Measurements from ENCODE around the gene DYSF.

Gene DYSF

DNA sequence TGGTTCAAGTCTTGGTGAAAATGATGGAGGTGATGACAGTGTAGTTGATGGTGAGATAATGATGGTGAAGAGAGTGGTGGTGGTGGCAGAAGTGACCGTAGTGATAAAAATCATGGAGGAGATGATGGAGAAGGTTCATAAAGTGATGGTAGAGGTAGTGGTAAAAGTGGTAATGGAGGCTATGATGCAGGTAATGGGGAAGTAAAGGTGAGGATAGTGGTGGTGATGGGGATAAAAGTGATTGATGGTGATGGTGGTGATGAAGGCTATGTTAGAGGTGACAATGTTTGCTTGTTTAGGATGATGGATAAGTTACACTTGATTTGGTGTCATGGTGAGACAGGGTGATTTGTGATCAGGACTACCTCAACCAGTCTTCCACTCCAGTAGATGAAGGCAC lies 268.9 kb downstream of the DYSF start:
- no peaks in the 10 kb centered on the region for H3K27me3 ChIP-seq
- no peak for TF ChIP-seq Cebpa-rat (IDR thresholded peaks at IDR 0.05)
- peaks cover 22 to 37% (median 33%) of the 10 kb centered on the region in 11 experiments for H3K9me3 ChIP-seq (replicated peaks in 1 of 11)
- peaks cover 0 to 28% (median 24%) of the 10 kb centered on the region in 10 experiments; a peak in 18 of 20 replicates for H3K4me1 ChIP-seq
- no peak overlapping the region for H3K9ac ChIP-seq
- H3K36me3 ChIP-seq = no peaks in the 10 kb centered on the region
- no peak overlapping the region for H3K4me2 ChIP-seq
- H4K20me1 ChIP-seq = no peaks in the 10 kb centered on the region
- no peak overlapping the region for H3K27ac ChIP-seq
- H3K4me3 ChIP-seq = no peak overlapping the region

DNA sequence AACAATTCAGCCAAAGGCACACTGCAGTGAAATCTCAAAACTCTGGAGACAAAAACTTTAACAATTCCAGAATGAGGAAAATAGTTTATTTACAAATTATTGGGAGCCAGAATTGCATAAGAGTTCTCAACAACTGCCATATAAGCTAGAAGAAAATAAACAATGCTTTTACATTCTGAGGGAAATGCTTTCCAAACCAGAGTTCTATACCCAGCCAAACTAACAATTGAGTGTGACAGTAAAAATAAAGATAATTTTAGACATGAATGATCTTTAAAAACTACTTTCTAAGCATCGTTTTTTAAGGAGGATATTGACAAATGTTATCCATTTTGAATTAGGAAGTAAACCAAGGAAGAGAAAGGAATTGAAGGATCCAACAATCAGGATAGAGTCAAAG lies 271.4 kb downstream of the DYSF start:
- Histone ChIP-seq H3K27ac (no peak overlapping the region), H3K27me3 (no peaks in the 10 kb centered on the region), H3K36me3 (no peaks in the 10 kb centered on the region), H3K4me3 (no peak overlapping the region), H3K4me2 (no peak overlapping the region), H3K4me1 (peaks cover 0 to 3% (median 0%) of the 10 kb centered on the region in 10 experiments; a peak in 7 of 20 replicates), H3K9ac (no peak overlapping the region), H4K20me1 (no peaks in the 10 kb centered on the region), H3K9me3 (replicated peaks in 1 of 11) (peaks cover 22 to 46% (median 36%) of the 10 kb centered on the region in 11 experiments)
- no peak for TF ChIP-seq Cebpa-rat (IDR thresholded peaks at IDR 0.05)

DNA sequence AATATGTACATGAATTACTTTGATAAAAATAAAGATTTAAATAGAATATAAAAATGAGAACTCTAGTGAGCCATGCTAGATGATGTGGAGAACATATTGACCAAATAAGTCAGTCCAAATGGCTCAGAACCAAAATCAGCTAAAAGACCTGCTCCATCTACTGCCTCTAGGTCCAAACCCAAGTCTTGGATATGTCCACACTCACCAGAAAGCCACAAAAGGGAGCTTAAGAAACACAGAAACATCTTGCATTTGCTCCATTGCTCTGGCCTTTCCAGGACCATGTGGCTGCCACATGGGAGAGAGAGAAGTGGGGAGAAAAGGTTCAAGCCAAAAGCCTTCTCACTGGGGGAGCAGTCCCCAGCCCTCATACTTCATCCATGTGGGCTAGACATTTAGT lies 272.5 kb downstream of the DYSF start:
- TF ChIP-seq Cebpa-rat (IDR thresholded peaks at IDR 0.05) = no peak
- H3K36me3 ChIP-seq = no peaks in the 10 kb centered on the region
- H3K9ac ChIP-seq = no peak overlapping the region
- H3K4me1 ChIP-seq = no peaks in the 10 kb centered on the region
- no peaks in the 10 kb centered on the region for H4K20me1 ChIP-seq
- no peaks in the 10 kb centered on the region for H3K27me3 ChIP-seq
- H3K27ac ChIP-seq = no peak overlapping the region
- peaks cover 22 to 56% (median 37%) of the 10 kb centered on the region in 11 experiments for H3K9me3 ChIP-seq (replicated peaks in 1 of 11)
- H3K4me3 ChIP-seq = no peak overlapping the region
- no peak overlapping the region for H3K4me2 ChIP-seq

GRCh38 chr2:71727562-71727961 lies 274.2 kb downstream of the DYSF start:
- Histone ChIP-seq H3K4me1 (no peaks in the 10 kb centered on the region), H3K27ac (no peak overlapping the region), H3K36me3 (no peaks in the 10 kb centered on the region), H4K20me1 (no peaks in the 10 kb centered on the region), H3K9ac (no peak overlapping the region), H3K27me3 (no peaks in the 10 kb centered on the region), H3K4me3 (no peak overlapping the region), H3K9me3 (replicated peaks in 1 of 11) (peaks cover 22 to 59% (median 37%) of the 10 kb centered on the region in 11 experiments), H3K4me2 (no peak overlapping the region)
- TF ChIP-seq Cebpa-rat (IDR thresholded peaks at IDR 0.05) = no peak

DNA sequence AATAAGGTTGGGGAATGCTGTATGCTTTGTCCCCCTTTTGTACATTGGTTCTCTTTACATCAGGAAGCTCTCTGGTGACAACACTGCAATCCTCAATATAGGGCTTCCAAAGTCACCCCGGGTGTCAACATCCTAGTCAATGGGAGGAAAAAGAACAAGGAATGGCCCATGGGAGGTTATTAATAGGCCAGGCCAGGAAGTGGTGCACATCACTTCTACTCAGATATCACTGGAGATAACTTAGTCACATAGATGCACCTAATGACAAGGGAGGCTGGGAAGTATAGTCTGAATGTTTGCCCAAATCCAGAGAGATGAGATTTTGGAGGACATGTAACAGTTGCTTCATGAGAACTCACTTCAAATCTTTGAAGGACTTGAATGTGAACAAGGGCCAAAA lies 274.7 kb downstream of the DYSF start:
- TF ChIP-seq Cebpa-rat (IDR thresholded peaks at IDR 0.05) = no peak
- no peak overlapping the region for H3K27ac ChIP-seq

DNA sequence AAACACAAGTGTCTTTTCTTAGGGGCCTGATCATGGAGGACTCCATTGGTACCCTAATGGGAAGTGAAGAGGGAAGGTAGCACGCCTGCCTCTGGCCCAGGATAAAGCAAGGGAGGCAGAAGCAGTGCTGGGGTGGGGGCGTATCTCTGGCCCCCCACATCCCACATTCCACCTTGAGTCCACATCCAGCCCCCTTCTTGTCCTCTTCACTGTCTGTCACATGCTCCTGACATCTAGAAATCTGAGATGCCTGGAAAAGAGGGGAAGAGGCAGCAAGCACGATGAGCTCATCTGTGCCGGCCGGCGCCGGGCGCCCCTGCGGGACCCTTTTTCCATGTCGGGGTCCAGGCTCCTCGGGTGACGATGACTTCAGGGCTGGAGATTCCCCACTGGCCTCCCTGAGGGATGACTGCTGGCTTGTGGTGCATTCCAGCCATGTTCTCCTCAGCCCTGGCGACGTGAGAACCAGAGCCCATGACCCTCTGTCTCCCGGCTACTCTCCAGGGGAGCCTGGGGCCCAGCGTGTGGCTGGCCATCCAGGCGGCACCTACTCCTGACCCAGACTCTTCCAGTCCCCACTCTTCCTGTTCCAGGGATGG lies 277.5 kb downstream of the DYSF start:
- Histone ChIP-seq H3K4me1 (no peaks in the 10 kb centered on the region), H3K36me3 (no peaks in the 10 kb centered on the region), H3K9me3 (replicated peaks in 1 of 11) (peaks cover 0 to 38% (median 8%) of the 10 kb centered on the region in 11 experiments; a peak in 16 of 22 replicates), H4K20me1 (no peaks in the 10 kb centered on the region), H3K9ac (no peak overlapping the region), H3K27me3 (no peaks in the 10 kb centered on the region), H3K4me3 (no peak overlapping the region), H3K4me2 (no peak overlapping the region), H3K27ac (no peak overlapping the region)
- no peak for TF ChIP-seq Cebpa-rat (IDR thresholded peaks at IDR 0.05)

More for the DNA sequence above, 274.7 kb downstream of the DYSF start:
- H3K36me3 ChIP-seq = no peaks in the 10 kb centered on the region
- no peak overlapping the region for H3K4me2 ChIP-seq
- no peak overlapping the region for H3K9ac ChIP-seq
- peaks cover 22 to 57% (median 37%) of the 10 kb centered on the region in 11 experiments for H3K9me3 ChIP-seq (replicated peaks in 1 of 11)
- H3K27me3 ChIP-seq = no peaks in the 10 kb centered on the region
- H3K4me3 ChIP-seq = no peak overlapping the region
- H4K20me1 ChIP-seq = no peaks in the 10 kb centered on the region
- H3K4me1 ChIP-seq = no peaks in the 10 kb centered on the region

DNA sequence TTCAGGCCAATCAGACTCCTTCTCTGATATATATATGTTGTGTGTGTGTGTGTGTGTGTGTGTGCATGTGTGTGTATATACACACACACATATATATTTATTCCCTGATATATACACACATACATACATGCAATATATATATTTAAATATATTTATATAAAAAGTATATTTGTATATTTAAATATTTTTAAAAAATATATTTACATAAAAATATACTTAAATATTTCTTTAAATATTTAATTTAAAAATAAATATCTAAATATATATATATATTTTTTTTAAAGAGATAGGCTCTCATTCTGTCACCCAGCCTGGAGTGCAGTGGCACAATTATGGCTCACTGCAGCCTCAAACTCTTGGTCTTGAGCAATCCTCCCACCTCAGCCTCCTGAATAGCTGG lies 281.3 kb downstream of the DYSF start:
- H3K4me2 ChIP-seq = no peak overlapping the region
- TF ChIP-seq Cebpa-rat (IDR thresholded peaks at IDR 0.05) = no peak
- no peaks in the 10 kb centered on the region for H3K27me3 ChIP-seq

GRCh38 chr2:71735676-71736075 lies 282.3 kb downstream of the DYSF start:
- H3K4me1 ChIP-seq = no peaks in the 10 kb centered on the region; a peak in 1 of 20 replicates
- H4K20me1 ChIP-seq = no peaks in the 10 kb centered on the region
- no peak overlapping the region for H3K9ac ChIP-seq
- TF ChIP-seq Cebpa-rat (IDR thresholded peaks at IDR 0.05) = no peak
- no peaks in the 10 kb centered on the region for H3K36me3 ChIP-seq
- peaks cover 0 to 23% (median 5%) of the 10 kb centered on the region in 11 experiments; a peak in 13 of 22 replicates for H3K9me3 ChIP-seq (replicated peaks in 1 of 11)
- no peak overlapping the region for H3K4me3 ChIP-seq
- H3K27ac ChIP-seq = no peak overlapping the region
- no peak overlapping the region for H3K4me2 ChIP-seq
- H3K27me3 ChIP-seq = no peaks in the 10 kb centered on the region

More for the DNA sequence above, 281.3 kb downstream of the DYSF start:
- H3K36me3 ChIP-seq = no peaks in the 10 kb centered on the region
- no peak overlapping the region for H3K4me3 ChIP-seq
- H3K27ac ChIP-seq = no peak overlapping the region
- peaks cover 0 to 27% (median 5%) of the 10 kb centered on the region in 11 experiments; a peak in 10 of 22 replicates for H3K9me3 ChIP-seq (replicated peaks in 1 of 11)
- no peaks in the 10 kb centered on the region; a peak in 1 of 20 replicates for H3K4me1 ChIP-seq
- H4K20me1 ChIP-seq = no peaks in the 10 kb centered on the region
- no peak overlapping the region for H3K9ac ChIP-seq

All from BLaER1 treated with 17β-estradiol and CSF1 and Interleukin-3, amounts not matched to agents 10 nM and 100 nM (cell line).